ENCODE results near the gene ANKRD44. TPM values are rescaled to one million over a fixed set of nuclear protein-coding genes. Genes with fewer than 3 reads are reported as not detected.

The ANKRD44 gene
- total RNA-seq, 1 donor from 2014 or later: 5.6 TPM

DNA sequence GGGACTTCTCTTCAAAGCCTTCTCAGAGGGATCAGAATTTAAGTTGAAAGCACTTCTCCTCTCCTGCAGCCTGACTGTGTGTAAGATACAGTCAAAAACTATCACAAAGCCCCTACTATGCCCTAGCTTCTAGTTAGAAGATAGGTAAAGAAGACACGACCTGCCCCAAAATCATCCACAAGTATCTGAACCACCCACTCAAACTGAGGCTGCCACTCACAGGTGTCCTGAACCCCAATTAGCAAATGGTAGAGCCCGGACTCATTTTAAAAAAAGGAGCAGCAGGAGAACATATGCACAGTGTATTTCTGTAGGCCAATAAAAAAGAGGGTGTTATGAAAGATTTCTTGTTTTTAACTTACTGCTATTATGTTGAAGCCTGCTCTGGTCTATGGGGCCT, 74.4 kb downstream of the ANKRD44 start:
- no peak for DNase-seq

DNA sequence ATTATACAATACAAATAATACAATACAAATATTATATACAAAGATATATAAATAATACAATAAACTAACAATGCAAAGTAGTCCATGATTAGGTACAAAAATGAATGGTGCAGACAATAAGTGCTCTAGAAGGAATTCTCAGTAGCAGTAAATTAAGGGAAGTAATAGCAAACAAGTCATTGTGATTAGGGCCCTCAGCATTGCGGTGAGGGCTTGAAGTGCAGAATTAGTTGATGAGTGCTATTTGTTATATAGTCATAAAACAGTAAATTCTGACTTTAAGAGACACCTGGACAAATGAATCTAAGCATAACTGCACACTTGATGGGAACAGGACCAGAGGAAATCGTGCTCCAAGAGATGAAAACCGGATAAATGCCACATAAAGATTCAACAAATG, 74.9 kb downstream of the ANKRD44 start:
- no peak for DNase-seq

DNA sequence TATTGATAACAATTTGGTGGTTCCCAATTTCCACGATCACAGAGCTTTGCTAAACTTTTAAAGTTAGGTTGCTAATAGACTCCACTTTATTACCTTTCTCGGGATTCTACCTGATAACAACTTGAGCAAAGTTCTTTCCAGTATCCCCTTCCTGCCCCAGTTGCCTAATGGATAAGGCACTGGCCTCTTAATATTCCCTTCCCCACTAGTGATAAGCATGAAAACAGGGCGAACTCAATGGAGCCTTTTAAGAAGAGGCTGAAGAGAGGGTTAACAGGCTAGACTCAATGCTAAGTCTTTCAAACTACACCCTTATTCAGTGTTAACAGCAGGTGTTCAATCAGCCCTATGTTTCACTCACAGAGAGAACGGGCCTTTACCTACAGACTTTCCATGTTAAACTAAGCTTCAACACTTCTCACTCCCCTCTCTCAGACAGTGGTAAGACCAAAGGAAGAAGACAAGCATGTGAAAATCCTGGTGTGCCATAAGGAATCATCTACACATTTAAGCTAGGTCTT, 75.8 kb downstream of the ANKRD44 start:
- no peak for DNase-seq

DNA sequence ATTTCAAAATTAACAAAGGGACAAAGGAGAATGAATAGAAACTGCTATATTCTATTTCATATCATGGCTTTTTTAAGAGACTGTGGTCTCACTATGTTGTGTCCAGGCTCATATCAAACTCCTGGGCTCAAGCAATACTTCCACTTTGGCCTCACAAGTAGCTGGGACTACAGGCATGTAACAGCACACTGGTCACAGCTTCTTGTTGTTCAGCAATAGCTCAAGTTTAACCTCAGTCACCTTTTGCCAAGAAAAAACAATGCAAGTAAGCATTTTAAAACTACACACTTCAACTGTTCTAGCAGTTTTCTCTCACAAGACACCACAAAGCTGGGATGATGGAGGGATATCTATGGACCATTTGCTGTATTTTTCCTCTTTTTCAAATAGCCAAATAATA, 77.1 kb downstream of the ANKRD44 start:
- DNase-seq: no peak

DNA sequence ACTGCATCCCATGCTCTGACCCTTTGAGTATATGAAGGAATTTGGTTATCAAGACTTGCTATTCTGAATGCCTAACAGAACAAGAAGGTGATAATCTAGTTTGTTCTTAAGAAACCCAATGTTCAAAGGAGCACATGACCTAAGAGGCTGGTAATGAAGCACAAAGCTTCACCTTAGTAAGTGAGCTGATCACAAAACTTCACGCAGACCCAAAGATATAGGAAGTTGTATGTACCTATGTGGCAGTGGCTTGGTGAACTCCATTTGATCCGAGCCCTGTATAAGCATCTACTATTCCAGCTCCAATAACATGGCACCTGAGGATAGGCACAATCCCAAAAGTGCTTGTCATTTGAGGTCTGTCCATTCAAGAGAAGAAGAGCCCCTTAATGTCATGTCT, 78.6 kb downstream of the ANKRD44 start:
- no peak for DNase-seq

DNA sequence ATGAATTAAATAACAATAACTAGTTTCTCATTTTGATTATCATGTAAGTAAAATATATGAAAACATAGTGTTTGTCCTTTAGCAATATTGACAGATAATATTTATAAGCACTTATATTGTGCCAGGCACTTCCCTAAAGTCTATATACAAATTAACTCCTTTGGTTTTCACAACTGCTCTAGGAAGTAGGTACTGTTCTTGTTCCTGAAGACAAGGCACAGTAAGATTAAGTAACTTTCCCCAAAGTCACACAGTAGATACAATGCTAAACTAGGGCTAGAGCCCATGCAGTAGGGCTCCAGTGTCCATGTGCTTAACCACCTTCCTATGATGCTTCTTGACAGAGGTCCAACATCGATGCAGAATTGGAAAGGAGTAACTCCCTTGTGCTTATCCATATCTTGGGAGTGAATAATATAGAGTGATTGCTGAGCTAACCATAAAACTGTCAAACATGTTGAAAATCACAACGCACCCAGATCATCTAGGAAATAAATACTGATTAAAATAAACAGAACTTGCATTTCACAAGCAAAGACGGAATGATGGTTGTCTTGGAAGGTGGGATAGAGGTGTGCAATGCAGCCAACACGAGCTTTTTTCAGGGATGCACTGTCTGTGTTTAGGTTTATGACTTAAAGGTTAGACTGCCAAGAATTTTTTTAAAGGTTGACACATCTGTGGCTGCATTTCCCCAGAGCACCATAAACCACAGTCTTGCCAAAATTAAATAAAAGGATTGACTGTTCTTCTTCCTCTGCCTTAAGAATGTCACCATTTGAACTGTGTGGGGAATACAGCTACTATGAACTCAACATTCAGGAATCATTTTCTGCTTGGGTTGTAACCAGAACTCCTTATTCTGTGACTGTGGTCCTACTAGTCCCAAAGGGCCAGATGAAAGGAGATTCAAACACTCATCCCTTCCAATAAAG, 80.8 kb downstream of the ANKRD44 start:
- DNase-seq: no peak

DNA sequence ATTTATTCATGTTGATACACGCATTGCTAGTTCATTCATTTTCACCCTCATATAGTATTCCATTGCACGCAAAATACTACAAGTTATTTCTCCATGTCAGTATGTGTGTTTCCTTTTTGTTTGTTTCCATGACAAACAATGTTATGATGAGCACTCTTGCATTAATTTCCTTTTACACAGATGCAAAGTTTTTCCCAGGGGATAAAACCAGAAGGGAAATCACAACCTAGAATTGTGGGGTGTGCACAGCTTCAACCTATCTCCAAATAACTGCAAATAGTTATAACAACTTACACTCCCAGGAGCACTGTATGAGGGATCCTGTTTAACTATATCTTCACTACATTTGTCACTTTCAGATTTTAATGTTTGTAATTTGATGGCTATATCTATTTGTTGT, 87.1 kb downstream of the ANKRD44 start:
- no peak for DNase-seq

DNA sequence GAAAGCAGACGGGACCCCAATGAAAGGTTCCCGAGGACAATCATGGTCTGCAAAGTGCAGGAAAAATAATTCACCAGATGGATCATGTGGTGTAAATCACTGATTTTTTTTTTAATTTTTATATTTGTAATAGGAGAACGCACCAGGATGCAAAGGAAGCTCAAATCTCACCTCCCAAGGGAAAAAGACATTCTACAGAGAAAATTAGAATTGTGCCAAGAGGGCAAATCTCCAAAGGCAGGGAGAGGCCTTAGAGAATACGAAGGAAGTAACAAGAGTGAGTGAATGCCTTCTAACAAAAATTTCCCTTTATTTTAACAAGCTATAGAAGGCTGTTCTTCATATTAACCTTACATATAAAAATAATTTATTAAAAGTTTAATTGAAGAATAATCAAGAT, 90.9 kb downstream of the ANKRD44 start:
- no peak for DNase-seq

DNA sequence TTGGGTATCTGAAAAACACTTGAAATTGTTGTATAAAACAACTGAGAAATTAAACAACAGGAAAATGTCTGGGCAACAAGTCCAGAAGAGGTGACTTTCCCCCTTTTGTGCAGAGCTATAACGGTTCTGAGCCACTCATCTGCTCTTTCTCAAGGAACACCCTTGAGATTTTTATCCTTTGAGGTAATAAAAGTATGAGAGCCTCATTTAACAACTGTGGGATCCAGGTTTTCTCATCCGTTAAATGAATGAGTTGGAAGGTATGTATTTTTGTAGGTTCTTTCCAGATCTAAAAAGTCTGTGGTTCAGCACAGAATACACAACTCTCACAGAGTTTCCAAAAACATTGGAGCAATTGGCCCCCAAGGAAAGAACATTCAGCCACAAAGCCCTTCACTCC, 93.0 kb downstream of the ANKRD44 start:
- no peak for DNase-seq

DNA sequence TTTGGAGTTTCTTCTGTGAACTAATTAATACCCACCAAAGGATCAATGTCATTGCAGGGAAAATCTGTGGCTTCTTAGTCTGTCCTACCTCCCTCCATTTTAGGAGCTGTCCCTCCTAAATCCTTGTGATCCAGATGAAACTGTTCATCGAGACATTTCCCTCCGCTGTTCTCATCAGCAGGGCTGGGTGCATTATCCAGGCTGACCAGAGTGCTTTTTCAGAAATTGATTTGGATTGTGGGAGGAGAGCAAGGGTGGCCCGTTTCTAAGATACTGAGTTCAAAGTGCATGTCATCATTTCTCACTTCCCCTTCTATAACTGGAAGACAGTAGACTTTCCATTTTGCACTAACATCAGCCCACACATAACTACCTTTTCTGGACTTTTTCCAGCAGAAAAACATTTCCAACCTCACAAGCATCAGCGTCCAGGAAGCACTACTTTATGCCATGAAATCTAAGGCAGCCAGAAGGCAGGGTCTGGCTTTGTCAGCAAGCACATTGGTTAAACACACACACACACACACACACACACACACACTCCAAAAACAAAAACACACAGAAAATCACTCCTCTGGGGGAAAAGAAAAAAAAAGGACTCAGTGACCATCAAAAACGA, 94.1 kb downstream of the ANKRD44 start:
- DNase-seq: peak; percentile 30

DNA sequence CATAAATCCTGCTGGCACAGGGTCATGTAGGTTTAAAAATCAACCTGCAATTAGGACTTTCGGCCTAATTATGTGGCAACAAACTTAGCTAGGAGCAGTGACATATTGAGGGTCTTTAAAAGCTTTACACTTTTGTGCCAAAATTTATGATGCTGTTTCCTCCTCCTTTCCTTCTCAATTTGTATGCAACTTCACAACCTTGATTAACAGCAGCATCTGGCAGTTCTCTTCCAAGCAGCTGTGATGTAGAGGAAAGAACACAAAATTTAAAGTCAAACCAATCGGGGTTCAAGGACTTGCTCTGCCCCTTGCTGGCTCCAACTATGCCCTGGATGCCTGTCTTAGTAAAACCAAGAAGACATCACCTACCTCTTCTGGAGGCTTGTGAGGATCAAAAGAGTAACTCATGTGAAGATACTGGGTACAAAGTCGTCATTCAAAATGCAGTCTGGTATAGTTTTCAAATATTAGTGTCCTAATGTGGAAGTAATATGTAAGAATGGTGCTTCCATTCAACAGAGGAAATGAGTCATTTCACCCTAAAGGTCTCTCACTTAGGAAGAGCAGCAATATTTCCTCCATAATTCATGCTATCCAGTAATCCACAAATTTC, 94.7 kb downstream of the ANKRD44 start:
- DNase-seq: peak; percentile 45

DNA sequence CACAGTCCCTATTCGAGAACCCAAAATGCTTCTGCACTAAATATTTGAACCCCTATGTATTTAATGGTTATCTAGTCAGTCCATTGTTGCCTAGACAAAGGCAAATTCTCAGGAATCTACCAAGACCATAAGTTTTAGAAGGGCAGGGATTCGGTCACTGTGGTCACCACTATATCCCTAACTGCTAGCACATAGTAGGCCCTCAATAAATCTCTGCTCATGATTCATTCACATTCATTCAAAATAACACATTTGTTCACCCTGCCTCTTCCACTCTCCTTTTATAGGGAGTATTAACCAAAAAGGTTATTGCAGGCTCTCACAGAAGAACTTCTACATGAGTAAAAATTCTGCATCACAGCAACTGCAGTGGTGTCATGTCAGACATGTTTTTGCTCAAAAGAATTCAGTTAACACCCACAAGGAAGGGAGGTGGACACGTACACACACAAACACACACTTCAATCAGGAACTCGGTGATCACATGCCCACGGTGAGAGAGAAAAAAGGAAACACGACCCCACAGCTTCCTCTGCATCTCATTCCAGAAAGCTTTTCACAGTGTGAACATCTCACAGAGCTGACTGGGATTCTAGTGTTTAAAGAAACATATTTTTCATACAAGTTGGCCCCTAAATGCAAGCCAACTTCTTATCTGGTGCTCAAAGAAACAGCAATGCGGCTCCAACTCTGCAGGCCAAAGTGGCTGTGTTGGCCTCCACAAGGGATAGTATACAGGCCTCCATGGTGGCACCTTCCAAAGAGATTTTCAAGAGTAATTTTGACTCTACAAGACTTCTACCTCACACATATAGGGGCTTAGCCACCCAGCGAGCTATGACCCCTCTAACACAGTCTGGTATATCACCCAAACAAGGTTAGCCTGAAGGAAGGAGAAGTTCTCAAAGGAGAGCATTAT, 98.0 kb downstream of the ANKRD44 start:
- no peak for DNase-seq

DNA sequence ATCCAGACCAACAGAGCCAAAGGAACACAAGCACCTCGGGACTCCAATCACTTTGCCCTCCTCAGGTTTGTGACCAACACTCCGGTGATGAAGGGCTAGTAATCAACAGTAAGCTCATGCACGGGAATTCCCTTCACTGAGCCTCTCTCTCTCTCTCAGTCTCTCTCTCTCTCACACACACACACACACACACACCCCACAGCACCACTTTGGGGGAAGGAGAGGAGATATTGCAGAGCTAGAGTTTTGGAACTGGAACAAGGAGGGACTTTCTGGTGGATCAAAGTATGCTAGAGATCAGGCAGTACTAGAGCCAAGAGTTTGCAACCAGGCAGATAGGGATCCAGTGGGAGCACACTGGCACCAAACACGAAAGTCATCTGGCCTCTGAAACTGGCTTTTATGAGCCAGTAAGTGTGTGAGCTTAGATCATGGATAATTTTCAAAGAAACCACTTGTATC, 98.7 kb downstream of the ANKRD44 start:
- DNase-seq: no peak

DNA sequence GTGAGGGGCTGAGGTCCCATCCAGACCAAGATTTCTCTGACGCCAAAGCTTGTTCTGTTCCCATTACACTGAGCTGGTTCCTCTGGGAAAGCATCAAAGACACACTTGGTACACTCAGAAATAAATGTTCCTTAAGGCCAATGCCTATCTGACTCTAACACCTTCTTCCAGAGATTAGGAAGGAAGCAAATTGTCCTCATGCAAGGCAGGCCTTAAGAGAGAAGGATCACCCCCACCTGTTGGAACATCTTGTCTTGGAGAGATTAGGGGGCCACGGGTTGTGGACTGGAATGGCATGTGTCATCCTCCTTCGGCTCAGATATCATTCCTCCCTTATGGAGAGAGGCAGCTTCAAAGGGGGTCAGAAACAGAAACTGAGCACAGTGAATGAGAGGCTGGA, 100.2 kb downstream of the ANKRD44 start:
- DNase-seq: no peak

DNA sequence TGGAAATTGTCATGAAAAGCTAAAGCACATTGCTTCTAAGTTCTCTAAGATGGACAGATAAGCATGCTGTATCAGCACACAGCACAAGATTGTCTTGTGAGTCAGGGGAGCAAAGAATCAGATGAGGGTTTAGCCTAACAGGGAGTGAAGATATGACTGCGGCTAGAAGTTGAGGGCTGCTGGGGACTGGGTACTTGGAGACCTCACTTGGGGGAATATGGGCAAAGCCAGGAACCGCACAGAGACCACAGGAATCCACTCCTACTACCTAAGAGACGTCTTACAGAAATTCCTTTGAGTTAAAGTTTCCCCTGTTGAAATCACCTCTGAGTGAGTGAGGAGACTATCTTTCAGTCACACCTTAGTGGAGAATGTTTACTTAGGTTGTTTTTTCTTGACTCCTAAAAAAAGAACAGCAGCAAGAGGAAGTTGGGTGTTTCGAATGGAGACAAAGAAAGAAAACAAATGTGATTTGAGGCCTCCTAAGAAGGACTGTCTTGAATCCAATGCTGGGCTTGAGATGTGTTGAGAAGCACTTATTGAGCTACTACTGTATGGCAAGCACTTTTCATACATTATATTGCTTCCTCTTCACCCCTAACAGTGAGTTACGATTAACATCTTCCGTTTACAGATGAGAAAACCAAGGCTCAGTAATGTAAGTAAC, 100.7 kb downstream of the ANKRD44 start:
- no peak for DNase-seq

DNA sequence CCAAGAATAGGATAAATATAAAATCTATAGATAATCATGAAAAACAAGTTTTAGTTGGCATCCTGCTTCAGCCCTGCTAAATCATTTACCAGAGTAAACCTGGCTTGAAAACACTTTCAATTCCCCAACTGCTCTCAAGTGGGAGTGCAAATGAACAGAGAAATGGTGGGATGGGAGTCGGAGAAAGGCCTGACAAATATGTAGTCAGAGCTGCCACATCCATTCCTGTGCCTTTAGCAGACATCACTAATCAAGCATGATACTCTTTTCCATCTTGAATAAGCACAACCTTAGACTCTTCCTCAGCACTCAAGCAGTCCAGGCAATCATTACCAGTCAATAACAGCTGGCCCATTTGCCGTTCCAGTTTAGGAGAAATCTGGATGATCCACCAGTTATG, 101.3 kb downstream of the ANKRD44 start:
- DNase-seq: no peak

DNA sequence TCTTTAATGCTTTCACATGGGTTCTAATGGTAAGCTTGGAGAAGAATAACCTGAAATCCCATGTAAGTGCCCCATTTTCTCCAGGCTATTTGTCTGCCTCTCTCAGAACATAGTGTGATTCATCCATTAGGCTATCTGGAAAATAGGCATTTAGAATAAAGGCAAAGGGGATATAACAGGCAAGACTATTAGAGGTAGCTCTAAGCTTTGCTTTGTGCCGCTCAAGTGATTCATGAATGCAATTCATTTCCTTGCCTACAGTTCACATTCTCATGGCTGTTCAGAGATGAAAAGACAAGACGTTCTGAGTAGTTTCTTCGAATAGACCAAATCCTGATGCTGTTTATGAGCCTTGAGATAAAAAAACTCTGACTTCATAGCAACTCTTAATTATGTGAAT, 101.7 kb downstream of the ANKRD44 start:
- DNase-seq: peak; percentile 15

DNA sequence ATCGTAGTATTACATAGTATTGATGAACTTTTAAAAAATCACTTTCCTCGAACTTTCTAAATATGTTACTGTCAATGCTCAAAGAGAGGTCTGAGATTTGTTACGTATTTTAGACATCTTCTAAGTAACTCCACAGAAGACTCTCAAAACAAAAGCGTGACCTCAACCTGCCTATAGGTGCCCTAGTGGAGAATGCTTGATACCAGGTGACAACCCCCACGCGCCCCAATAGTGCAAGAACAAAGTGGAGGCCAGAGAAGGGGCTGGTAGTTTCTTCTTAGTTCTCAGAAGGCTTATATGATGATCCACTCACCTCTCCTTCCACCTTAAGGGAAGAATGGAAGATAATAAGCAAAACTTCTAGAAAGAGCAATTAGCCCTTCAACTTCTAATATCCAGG, 102.6 kb downstream of the ANKRD44 start:
- DNase-seq: no peak

DNA sequence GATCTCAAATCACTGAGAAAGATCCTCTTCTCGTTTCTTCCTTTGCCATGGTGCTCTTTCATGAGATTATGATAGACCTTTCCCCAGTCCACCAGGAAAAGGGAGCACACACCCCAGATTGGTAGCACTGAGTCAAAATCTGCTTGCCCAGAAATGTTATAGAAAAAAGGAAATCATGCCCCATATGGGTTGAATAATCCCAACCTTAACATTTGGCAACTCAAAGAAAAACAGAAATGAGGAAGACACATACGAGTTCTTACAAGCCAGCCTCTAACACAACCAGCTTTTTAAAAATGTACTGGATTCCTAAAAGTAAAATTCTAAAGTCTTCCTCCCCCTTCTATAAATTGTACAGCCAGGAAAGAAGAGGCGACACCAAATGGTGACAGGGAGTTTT, 103.0 kb downstream of the ANKRD44 start:
- DNase-seq: no peak

DNA sequence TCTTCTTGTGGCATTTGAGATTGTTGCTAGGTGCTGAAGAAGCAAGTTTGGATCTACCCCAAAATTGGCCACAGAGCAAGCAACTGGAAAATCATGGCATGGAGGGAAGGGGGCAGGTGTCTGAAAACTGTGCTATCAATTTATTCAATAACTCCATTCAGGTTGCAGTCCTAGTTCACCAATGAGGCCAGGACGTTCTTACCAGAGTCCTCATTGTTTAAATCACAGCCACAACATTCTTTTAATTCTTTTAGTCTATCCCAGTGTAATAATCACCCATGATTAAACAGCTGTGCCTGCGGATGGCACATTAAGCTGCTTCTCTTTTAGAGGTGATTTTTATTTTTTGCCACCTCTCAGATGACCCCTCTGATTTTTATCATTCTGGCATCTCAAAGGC, 103.5 kb downstream of the ANKRD44 start:
- DNase-seq: no peak

DNA sequence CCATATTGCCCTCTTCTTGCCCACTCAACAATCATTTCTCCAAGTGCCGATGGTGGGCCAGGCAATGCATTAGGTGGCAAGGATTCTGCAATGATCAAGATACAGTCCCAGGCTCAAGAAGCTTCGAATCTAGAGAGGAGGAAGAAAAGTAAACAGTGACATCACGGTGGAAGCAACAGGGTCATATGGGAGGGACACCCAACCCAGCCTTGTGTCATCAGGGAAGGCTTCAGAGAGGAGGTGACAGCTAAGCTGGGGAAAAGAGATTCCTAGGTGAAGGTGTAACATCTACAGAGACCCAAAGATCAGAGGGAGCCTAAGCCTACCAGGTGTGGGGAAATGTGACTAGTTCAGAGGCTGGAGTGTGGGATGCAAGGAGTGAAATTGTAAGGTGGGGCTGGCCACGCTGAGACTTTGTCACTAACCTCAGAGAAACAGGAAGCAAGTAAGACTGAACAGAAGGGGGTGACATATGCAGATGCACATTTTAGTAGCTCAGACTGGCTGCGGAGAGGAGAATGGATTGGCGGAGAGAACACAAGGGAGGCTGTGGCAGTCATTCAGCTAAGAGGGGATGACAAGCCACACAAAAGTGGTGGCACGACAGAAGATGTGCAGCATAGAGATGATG, 104.9 kb downstream of the ANKRD44 start:
- no peak for DNase-seq
